Ascending aorta (tissue), 2 donors: Measurements from ENCODE around the gene TOM1L1. TPM values are rescaled to one million over a fixed set of nuclear protein-coding genes. Genes with fewer than 3 reads are reported as not detected.

Source experiments
- DNase-seq, 2 donors: peaks; one replicate each; pipeline ENCODE4 v3.0.0-alpha.2; 2019; ENCODE audit warnings: low spot score in 2 of 2
- H3K27ac ChIP-seq, 2 donors: fragments of 200-600 bp; sonication (generic); one replicate each; pipeline ENCODE4 v1.5.1; 2016 to 2017; ENCODE audit warnings: mild to moderate bottlenecking in 1 of 2
- H3K27me3 ChIP-seq: fragments of 200-600 bp; sonication (generic); one replicate; pipeline ENCODE4 v1.5.1; 2017
- H3K36me3 ChIP-seq, 2 donors: fragments of 200-600 bp; sonication (generic); one replicate each; pipeline ENCODE4 v1.5.1; 2016
- H3K4me1 ChIP-seq, 2 donors: fragments of 200-600 bp; sonication (generic); one replicate each; pipeline ENCODE4 v1.5.1; 2016 to 2017; ENCODE audit warnings: mild to moderate bottlenecking in 1 of 2
- H3K4me3 ChIP-seq, 2 donors: fragments of 200-600 bp; sonication (generic); one replicate each; pipeline ENCODE4 v1.5.1; 2016 to 2017; ENCODE audit warnings: mild to moderate bottlenecking in 1 of 2
- H3K9me3 ChIP-seq, 2 donors: fragments of 200-600 bp; sonication (generic); one replicate each; pipeline ENCODE4 v1.5.1; 2016
- CTCF ChIP-seq, 3 experiments: fragments of 200-600 bp in 2 of 3; fragments of 450-650 bp in 1 of 3; sonication (generic) in 2 of 3; IDR thresholded peaks; one replicate each; pipeline ENCODE4 v1.5.1; 2016 to 2019; ENCODE audit warnings: antibody characterized with exemption in 3 of 3, mild to moderate bottlenecking in 1 of 3, moderate library complexity in 1 of 3
- intact Hi-C: fragments of 100-400 bp; cut with DNase I; formaldehyde crosslinking; loops from one replicate; pipeline ENCODE4 v1.15.1; 2023
- total RNA-seq: library from RNA; depleted of rRNA; stranded (reverse); fragments of >200 nt; gene quantifications from one replicate; pipeline ENCODE4 v1.1.0, GENCODE V29; 2016

TOM1L1 gene
- total RNA-seq, 1 donor from 2014 or later, result 31.0 TPM

GRCh38 chr17:54972406-54973138, 71.9 kb downstream of the TOM1L1 start:
- H3K4me3 ChIP-seq, result no peak overlapping the region
- no peak for DNase-seq
- intact Hi-C loops, result no loop called here
- H3K4me1 ChIP-seq, result peaks cover 0 to 6% of the 10 kb centered on the region in 2 donors
- H3K27me3 ChIP-seq, result no peaks in the 10 kb centered on the region
- no peak for TF ChIP-seq CTCF (IDR thresholded peaks at IDR 0.05)
- H3K9me3 ChIP-seq, result no peaks in the 10 kb centered on the region
- H3K36me3 ChIP-seq, result no peaks in the 10 kb centered on the region
- no peak overlapping the region for H3K27ac ChIP-seq

- DNase-seq, result no peak
- no peak for TF ChIP-seq CTCF (IDR thresholded peaks at IDR 0.05)
- H3K4me3 ChIP-seq, result no peak overlapping the region
Observed at GRCh38 chr17:54974759-54975158, 74.1 kb downstream of the TOM1L1 start.

GRCh38 chr17:54976316-54976715, 75.7 kb downstream of the TOM1L1 start:
- no peak for DNase-seq
- Histone ChIP-seq H3K4me3 (no peak overlapping the region), H3K27ac (no peak overlapping the region), H3K36me3 (no peaks in the 10 kb centered on the region), H3K4me1 (no peaks in the 10 kb centered on the region), H3K27me3 (no peaks in the 10 kb centered on the region), H3K9me3 (peaks cover 7 to 10% of the 10 kb centered on the region in 2 donors)
- TF ChIP-seq CTCF (IDR thresholded peaks at IDR 0.05), result no peak
- intact Hi-C loops, result no loop called here

More at GRCh38 chr17:54974759-54975158, 74.1 kb downstream of the TOM1L1 start:
- Histone ChIP-seq H3K4me1 (peaks cover 0 to 3% of the 10 kb centered on the region in 2 donors), H3K27me3 (no peaks in the 10 kb centered on the region), H3K27ac (no peak overlapping the region), H3K36me3 (no peaks in the 10 kb centered on the region), H3K9me3 (no peaks in the 10 kb centered on the region)
- intact Hi-C loops, result no loop called here

GRCh38 chr17:54977744-54978143, 77.1 kb downstream of the TOM1L1 start:
- no peak for DNase-seq
- H3K4me1 ChIP-seq, result peaks cover 0 to 3% of the 10 kb centered on the region in 2 donors
- no peak overlapping the region for H3K27ac ChIP-seq
- H3K36me3 ChIP-seq, result no peaks in the 10 kb centered on the region
- no peak for TF ChIP-seq CTCF (IDR thresholded peaks at IDR 0.05)
- intact Hi-C loops, result no loop called here
- no peak overlapping the region for H3K4me3 ChIP-seq
- H3K9me3 ChIP-seq, result peaks cover 7 to 10% of the 10 kb centered on the region in 2 donors
- no peaks in the 10 kb centered on the region for H3K27me3 ChIP-seq

GRCh38 chr17:54979657-54980056, 79.0 kb downstream of the TOM1L1 start:
- Histone ChIP-seq H3K27me3 (no peaks in the 10 kb centered on the region), H3K27ac (no peak overlapping the region), H3K4me3 (no peak overlapping the region), H3K9me3 (peaks cover 7 to 10% of the 10 kb centered on the region in 2 donors), H3K36me3 (no peaks in the 10 kb centered on the region), H3K4me1 (peaks cover 0 to 14% of the 10 kb centered on the region in 2 donors)
- TF ChIP-seq CTCF (IDR thresholded peaks at IDR 0.05), result no peak
- DNase-seq, result no peak
- intact Hi-C loops, result no loop called here
